Mesenteric fat pad (tissue), 1 donor: ENCODE data around the gene COQ8A. TPM values are rescaled to one million over a fixed set of nuclear protein-coding genes. Genes with fewer than 3 reads are reported as not detected.
"Not testable (repeated sequence)": the region's sequence is repeated elsewhere in the genome, so short reads cannot be mapped to it uniquely, and the experiment has no call there.

ENCODE experiments used
- DNase-seq: peaks from one replicate; pipeline ENCODE4 v3.0.0-alpha.2; 2020; ENCODE audit warnings: low spot score
- total RNA-seq: library from RNA; stranded (reverse); fragmentation: NEBNext Ultra II Directional; extraction: Animal tissue kit (Norgen Biotek cat#: 25700); gene quantifications from one replicate; pipeline ENCODE4 v1.2.1, GENCODE V29; 2021
- donor health status: DM: yes; HTN: yes; CAD: no.

Gene COQ8A
- total RNA-seq, 1 donor from 2014 or later: 62.0 TPM

DNA sequence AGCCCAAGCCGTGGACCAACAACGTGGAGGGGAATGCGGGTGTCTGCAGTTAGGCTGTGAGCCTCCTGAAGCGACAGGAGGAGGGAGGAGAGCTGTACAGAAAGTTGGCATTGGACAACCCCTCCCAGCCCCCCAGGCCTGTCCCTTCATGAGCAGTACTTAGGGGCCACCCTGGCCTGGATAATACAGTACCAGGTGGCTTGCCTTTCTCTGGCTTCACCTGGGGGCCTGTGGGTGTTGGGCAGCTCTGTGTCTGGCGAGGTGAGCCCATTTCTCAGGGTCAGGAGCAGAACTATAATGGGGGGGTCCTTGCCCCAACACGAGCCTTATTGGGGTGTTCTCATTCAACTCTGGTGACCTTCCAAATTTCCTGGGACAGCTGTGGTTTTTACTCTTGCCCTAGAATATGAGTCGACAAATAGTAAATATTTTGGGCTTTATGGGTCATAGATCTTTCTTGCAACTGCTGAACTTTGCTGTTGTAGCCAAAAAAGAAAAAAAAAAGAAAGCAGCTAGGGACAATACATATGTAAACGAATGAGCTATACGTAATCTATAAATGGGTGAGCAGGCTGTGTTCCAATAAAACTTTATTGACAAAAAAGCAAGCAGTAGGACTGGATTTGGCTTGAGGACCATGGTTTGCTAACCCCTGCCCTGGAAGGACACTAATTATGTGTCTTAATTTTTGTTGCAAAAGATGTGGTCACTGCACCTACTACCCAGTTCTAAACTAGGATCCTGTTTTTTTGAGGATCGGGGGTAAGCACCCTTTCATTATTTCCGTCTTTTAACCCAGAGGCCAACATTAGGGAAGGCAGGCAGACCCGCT is 11.4 kb downstream of the COQ8A start:
- DNase-seq: peak; percentile 14

DNA sequence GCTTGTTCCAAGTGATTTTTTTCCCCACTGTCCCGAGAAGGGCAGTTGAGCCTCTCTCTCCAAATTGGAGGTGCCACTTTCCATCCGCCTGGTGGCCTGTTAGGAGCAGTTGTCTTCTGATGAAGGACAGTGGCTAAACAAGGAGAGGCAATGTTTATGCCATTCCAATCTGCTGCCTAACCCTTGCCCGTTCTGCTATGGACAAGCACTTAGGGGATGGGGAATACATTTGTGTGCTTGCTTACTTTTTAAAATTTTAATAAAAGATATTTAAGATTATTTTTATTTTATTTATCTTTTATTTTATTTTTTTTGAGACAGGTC is 12.0 kb downstream of the COQ8A start:
- DNase-seq: peak; percentile 47

DNA sequence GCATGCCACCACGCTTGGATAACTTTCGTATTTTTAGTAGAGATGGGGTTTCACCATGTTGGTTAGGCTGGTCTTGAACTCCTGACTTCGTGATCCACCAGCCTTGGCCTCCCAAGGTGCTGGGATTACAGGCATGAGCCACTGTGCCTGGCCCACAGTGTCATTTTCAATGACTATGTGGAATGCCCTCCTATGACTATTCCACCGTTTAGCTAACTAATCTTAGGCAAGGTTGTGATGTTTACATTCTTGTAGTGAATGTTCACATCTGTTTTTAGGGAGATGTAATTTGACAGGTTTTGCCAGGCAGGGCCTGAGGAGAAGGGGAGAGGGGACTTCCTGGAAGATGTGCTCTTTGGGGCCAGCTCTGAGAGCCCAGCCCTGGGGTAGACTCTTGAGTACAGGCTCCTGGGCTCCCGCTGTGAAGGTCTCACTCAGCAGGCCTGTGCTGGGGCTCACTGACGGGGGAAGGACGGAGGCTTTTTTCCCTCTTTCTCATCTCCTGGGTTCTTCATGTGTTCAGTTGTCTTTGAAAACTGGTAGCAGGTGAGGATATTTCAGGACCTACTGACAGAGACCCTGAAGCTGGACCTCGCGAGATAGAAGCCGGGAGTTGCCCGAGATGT is 13.2 kb downstream of the COQ8A start:
- peak; percentile 60 for DNase-seq

DNA sequence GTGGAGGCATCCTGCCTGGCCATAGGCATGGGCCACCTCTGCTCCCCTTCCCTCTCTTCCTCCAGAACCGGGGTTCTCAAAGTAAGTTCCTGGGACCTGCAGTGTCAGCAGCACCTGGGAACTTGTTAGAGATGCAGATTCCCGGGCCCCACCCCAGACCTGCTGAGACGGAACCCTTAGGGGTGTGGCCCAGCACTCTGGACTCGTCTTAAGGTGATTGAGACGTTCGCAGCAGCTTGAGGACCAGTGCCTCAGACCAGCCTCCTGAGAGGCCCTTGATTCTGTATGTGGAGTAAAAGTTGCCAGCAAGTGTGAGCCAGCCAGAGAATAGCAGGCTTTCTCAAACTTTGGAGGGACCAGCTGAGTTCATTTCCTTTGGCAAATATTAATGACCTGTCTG is 14.2 kb downstream of the COQ8A start:
- DNase-seq: peak; percentile 51

DNA sequence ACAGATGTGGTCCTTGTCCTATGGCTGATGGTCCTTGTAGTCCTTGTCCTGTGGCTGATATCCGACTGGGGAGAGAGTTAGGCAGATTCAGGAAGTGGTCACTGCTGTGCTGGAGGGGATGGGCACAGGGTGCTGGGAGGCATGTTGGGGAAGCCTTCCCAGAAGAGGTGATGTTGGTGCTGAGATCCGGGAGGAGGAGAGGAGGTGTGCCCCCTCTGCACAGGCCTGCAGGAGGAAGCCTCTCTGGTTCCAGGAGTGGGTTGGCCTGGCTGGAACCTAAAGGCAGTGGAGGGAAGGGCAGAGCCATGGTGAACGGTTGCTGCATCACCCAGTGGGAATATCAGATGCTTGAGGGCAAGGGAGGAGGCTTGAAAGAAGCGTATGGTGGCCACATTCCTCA is 14.7 kb downstream of the COQ8A start:
- DNase-seq: peak; percentile 64

DNA sequence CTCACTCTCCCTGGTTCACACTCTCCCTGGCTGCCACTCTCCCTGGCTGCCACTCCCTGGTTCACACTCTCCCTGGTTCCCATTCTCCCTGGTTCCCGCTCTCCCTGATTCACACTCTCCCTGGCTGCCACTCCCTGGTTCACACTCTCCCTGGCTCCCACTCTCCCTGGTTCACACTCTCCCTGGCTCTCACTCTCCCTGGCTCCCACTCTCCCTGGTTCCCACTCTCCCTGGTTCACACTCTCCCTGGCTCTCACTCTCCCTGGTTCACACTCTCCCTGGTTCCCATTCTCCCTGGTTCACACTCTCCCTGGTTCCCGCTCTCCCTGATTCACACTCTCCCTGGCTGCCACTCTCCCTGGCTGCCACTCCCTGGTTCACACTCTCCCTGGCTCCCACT is 15.8 kb downstream of the COQ8A start:
- not testable (repeated sequence) for DNase-seq

DNA sequence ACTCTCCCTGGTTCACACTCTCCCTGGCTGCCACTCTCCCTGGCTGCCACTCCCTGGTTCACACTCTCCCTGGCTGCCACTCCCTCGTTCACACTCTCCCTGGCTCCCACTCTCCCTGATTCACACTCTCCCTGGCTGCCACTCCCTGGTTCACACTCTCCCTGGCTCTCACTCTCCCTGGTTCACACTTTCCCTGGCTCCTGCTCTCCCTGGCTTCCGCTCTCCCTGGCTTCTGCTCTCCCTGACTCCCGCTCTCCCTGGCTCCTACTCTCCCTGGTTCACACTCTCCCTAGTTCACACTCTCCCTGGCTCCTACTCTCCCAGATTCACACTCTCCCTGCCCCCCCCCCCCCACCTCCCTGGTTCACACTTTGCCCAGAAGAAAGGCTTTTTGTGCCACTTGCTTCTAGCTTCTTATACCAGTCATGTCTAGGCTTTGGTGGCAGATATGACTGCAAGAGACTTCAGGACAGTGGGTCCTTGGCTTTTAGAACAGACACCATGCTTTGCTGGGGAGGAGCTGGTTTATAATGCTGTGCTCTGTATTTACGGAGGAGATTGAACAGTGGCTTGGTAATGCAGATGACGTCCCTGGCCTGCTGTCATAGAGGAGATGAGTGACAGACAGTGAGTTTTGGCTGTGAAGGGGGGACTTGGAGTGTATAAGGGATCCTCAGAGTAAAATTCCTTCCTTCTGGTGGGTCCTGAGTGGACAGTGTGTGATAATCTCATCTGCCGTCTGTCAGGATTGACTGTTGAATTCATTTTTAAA is 17.0 kb downstream of the COQ8A start:
- DNase-seq: peak; percentile 41

DNA sequence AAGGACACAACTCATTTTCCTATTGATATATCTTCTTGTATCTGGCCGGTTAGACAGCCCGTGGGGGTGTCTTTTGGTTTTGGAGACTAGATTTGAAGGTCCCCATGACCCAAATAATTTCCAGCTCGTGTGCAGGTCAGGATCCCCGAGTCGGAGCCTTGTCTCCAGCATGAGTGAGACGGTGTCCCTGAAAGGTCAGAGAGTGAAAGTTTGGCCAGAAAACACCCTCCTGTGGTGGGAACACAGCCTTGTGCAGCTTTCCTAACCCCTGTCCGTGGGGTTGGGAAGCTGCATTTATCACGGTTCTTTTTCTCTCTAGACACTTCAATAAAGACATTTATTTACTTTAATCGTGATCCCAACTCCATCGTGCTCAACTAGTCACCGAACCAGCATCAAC is 17.6 kb downstream of the COQ8A start:
- peak; percentile 24 for DNase-seq

DNA sequence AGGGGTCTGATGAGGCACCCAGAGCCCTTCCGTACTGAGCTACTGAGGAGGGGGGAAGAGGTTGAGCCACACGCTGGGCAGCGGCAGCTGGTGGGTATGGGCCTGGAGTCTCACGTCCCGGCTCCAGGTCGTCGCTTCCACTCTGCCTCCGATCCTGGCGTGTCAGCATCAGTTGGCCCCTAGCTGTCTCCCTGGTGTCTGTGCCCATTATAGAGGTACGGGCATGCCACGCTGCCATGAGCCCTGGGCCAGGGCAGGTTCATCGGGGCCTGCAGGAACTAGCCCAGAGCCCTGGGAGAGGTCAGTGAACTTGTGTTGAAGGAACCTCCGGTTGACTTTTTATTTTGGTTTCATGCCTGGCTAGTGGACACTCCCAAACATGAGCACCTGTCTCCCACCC is 18.2 kb downstream of the COQ8A start:
- peak; percentile 80 for DNase-seq

DNA sequence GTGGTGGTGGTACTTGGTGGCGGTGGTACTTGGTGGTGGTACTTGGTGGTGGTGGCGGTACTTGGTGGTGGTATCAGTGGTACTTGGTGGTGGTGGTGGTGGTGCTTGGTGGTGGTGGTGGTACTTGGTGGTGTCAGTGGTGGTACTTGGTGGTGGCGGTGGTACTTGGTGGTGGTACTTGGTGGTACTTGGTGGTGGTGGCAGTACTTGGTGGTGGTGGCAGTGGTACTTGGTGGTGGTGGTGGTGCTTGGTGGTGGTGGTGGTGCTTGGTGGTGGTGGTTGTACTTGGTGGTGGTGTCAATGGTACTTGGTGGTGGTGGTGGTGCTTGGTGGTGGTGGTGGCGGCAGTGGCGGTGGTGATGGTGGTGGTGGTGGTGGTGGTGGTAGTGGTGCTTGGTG is 20.2 kb downstream of the COQ8A start:
- no peak for DNase-seq

DNA sequence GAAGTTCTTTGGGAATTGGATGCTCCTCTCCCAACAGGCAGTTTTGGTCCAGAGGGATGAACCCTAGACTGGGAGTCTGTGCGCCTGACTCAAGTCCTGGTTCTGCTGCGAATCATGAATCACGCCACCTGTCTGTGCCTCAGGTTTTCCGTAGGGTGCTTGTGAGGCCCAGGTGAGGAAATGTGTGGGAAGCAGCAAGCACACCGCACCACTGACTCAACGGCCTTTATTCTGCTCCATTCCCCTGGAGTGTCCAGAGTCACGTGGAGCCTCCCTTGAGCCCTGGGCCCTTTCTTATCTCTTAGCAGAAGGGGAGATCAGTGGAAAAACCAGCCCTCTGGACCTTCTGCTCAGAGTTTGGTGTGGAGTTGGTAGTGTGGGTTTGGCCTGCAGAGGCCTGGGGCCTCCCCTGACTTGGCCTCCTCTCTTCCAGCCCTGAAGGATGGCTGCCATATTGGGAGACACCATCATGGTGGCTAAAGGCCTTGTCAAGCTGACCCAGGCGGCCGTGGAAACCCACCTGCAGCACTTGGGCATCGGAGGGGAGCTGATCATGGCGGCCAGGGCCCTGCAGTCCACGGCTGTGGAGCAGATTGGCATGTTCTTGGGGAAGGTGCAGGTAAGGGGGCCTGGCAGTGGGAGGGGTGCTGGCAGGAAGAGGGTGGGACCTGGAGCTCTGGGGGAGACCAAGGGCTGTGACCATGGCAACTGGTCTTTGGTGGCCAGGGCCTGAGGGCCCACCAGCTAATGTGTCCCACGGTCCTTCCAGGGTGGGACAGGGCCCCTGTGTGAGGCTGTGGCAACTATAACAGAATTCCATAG is 21.1 kb downstream of the COQ8A start:
- no peak for DNase-seq

DNA sequence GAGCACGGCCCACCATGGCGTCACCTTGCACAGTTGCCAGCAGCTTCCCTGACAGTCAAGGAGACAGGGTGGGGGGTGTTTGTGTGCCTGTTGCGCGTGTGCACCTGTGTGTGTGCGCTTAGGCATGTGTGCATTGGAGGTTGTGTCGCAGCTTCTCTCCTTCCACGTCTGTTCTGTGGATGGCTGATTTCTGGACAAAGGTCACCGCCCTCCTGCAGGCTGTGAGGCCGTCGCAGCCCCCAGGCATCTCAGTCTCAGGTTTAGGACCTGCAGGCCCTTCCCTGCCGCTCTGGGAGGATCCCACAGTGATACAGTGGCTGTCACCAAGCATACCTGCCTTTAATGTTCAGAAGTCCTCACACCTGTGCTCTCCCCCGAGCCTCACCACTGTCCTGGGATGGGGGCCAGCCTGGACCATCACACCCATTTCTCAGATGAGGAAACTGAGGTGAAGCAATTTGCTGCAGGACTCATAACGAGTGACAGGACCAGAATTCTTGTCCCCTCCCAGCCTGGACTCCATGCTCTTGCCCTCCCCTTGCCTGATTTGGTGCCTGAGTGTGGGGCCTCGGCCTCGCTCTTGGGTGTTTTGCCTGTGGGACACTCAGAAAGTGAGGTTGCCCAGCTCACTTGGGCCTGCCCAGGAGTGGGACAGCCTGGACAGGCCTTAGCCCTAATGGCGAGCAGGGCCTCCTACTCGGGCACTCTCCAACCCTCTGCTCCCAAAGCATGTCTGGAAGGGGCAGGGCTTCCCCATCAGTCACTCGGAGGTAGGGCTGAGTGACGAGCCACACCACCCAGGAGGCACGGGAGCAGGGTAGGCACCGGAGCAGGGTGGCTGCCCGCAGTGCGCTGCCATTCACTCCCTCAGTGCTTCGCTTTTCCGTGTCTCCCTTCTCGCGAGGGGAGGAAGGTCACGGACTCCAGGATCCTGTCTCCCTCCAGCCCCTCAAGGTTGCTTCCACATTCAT is 22.6 kb downstream of the COQ8A start:
- DNase-seq: no peak

DNA sequence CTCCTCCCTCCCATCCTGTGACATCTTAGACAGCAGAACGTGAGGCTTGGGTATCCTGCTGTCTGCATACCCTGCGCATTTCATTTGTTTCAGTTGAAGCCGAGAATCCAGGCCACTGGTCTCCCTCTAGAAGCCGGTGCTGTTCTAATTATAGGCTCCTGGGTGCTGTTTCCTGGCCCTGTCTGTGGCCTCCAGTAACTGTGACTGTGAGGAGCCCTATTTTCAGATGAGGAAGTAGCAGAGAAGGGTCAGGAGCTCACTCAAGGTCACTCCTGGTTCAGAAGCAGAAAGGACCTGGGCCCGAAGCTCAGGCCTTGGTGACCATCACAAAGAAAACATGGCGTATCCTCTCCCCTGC is 24.0 kb downstream of the COQ8A start:
- no peak for DNase-seq

DNA sequence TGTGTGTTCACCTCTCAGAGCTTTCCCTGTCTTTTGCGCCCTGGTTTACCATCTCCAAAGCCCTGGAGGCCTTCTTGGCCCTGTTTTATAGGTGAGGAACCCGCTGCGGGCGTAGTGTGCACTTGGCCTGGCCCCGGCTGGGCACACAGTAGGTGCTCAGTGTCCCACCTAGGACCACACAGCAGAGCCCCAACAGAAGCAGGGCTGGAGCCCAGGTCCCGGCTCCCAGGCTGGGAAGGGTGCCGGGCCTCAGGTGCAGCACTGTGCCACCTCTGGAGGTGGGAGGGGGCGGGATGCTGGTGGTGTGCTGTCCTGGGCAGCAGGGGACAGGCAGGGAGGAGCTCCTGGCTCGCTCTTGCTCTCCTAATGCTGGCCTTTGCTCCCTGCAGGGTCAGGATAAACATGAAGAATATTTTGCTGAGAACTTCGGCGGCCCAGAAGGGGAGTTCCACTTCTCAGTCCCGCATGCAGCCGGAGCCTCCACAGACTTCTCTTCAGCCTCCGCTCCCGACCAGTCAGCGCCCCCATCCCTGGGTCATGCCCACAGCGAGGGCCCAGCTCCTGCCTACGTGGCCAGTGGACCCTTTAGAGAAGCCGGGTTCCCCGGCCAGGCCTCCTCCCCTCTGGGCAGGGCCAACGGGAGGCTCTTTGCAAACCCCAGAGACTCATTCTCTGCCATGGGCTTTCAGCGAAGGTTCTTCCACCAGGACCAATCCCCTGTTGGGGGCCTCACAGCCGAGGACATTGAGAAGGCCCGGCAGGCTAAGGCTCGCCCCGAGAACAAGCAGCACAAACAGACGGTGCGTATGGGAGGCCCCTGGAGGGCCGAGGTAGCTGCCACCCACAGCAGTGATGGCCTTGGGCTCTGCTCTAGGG is 24.8 kb downstream of the COQ8A start:
- DNase-seq: no peak

DNA sequence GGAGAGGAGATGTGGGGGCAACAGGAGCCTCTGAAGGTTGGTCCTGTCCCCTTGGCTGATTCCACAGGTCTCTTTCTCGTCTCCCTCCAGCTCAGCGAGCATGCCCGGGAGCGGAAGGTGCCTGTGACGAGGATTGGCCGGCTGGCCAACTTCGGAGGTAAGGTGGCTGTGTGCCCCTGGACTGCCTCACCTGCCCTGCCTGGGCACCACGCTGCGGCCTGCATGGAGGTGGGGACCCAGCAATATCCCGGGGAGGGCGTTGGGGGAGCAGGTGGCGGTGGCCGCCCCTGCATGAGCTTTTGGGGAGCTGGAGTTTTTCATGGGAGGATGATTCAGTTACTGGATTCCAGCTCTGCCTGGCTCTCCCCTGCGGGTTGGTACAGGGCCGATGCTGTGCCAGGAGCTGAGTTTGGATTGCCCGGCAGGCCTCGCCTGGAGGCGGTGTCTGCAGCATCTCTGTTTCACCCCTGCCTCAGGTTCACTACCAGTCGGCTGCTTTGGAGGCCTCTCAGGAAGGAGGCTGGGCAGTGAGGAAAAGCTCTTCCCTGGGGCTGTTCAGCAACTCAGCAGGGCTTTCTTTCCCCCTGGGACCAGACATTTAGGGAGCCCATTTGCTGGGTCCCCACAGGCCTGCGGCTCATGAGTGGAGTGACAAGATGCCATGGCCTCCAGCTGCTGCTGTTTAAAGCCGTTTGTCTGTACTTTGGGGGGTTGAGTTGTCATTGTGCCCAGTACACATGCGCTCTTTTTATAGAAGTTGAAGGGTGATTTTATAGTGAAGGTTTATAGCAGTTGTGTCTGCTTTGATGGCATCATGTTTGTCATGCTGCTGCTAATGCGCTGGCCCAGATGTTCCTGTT is 25.7 kb downstream of the COQ8A start:
- DNase-seq: no peak

DNA sequence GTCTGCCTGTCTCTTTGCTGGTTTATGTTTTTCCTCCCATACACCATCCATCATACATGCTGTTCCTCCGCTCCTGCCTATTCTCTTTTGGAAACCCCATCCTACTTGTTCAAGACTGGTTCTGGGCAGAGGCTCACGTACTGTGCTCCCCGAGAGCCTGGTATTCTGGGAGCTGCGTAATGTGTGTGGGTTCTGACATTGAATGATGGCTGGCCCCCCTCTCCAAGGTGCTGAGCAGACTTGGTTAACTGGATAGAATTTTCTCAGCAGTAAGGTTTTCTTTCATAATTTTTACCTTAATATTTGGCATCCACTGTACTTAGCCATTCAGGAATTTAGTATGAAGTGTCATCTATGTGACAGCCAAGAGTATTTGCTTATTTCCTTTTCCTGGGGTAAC is 26.6 kb downstream of the COQ8A start:
- no peak for DNase-seq

DNA sequence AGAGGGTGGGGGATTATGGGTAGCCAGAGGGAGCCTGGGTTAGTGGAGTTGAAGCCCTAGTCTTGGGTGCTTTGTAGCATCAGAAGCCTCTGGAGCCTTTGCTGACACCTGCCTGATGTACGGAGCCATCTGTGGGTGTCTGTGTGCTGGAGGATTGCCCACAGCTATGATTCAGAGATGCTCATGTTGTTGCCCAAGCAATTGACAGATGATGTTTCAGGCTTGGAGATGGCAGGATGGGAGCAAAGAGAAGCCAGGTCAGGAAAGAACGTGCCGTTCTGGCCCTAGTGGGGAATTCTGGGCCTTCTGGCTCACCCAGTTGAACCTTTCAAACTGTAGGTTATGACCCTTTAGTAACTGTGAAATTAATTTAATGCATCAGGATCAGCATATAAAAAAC is 27.6 kb downstream of the COQ8A start:
- DNase-seq: no peak

DNA sequence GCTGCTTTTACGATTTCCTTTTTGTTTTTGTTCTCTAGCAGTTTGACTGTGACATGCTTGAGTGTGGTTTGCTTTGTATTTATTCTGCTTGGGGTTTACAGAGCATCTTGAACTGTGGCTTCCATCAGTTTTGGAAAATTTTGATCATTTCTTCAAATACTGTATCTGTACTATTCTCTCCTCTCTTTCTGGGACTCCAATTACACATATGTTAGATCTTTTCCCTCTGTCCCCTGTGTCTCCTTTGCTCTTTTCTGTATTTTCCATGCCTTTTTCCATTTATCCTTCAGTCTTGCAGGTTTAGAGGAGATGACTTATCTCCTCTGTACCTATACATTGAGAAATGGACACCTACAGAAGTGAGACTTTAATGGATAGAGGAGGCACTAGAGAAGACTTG is 31.7 kb downstream of the COQ8A start:
- DNase-seq: no peak
